Activated naive CD4-positive, alpha-beta T cell treated with anti-CD3 and anti-CD28 coated beads, Interleukin-2, amount 10 ng/mL, durations not matched to agents 7 days and 5 days (primary cell): ENCODE measurements around the gene GFOD1.
A peak's percentile ranks its signal among the peaks of the same experiment; 100 is the strongest.
"Not testable (repeated sequence)": the region's sequence is repeated elsewhere in the genome, so short reads cannot be mapped to it uniquely, and the experiment has no call there.

Experiments
- CTCF ChIA-PET: fragments of 350-600 bp; sonication (Branson Sonifier 250); formaldehyde crosslinking; loops from one replicate; lab custom pipeline; 2021; ENCODE audit warnings: antibody characterized with exemption; lab: Charles Lee
- DNase-seq: peaks from one replicate; pipeline ENCODE4 v3.0.0-alpha.2; 2020
- H3K27ac Mint-ChIP-seq: one replicate; pipeline ENCODE4 v1.8.0; 2021; ENCODE audit warnings: mild to moderate bottlenecking, moderate library complexity, mixed read lengths
- H3K27me3 Mint-ChIP-seq: one replicate; pipeline ENCODE4 v1.8.0; 2021; ENCODE audit warnings: mild to moderate bottlenecking, mixed read lengths
- H3K36me3 Mint-ChIP-seq: one replicate; pipeline ENCODE4 v1.8.0; 2021; ENCODE audit warnings: mixed read lengths
- H3K4me1 Mint-ChIP-seq: one replicate; pipeline ENCODE4 v1.8.0; 2021; ENCODE audit warnings: mixed read lengths
- H3K4me3 Mint-ChIP-seq: one replicate; pipeline ENCODE4 v1.8.0; 2021; ENCODE audit warnings: mild to moderate bottlenecking, moderate library complexity, mixed read lengths
- H3K9me3 Mint-ChIP-seq: one replicate; pipeline ENCODE4 v1.8.0; 2021; ENCODE audit warnings: mixed read lengths

Gene GFOD1

GRCh38 chr6:13444604-13445003, 42.8 kb downstream of the GFOD1 start:
- peaks cover 3% of the 10 kb centered on the region for H3K27me3 Mint-ChIP-seq
- no peak for DNase-seq
- H3K4me3 Mint-ChIP-seq: no peak overlapping the region
- CTCF ChIA-PET: interaction anchor here (2.8 kb wide), 1 partner anchor 16 kb away, joined by 7 read pairs; no protein-coding TSS in a partner anchor
- no peak overlapping the region for H3K27ac Mint-ChIP-seq
- H3K9me3 Mint-ChIP-seq: peaks cover 1% of the 10 kb centered on the region
- peaks cover 21% of the 10 kb centered on the region for H3K4me1 Mint-ChIP-seq
- no peaks in the 10 kb centered on the region for H3K36me3 Mint-ChIP-seq

DNA sequence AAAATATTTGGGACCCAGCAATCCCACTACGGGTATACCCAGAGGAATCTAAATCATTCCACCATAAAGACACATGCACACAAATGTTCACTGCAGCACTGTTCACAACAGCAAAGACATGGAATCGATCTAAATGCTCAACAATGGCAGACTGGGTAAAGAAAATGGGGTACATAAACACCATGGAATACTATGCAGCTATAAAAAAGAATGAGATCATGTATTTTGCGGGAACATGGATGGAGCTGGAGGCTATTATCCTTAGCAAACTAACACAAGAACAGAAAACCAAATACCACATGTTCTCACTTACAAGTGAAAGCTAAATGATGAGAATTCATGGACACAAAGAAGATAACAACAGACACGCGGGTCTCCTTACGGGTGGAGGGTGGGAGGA, 43.4 kb downstream of the GFOD1 start:
- not testable (repeated sequence) for H3K27me3 Mint-ChIP-seq, DNase-seq, H3K27ac Mint-ChIP-seq, H3K4me3 Mint-ChIP-seq, H3K36me3 Mint-ChIP-seq, H3K9me3 Mint-ChIP-seq
- CTCF ChIA-PET: interaction anchor here (2.8 kb wide), 1 partner anchor 15 kb away, joined by 7 read pairs; no protein-coding TSS in a partner anchor
- H3K4me1 Mint-ChIP-seq: peaks cover 21% of the 10 kb centered on the region

GRCh38 chr6:13441778-13442177, 45.6 kb downstream of the GFOD1 start:
- H3K36me3 Mint-ChIP-seq: no peaks in the 10 kb centered on the region
- CTCF ChIA-PET: interaction anchor here (1.2 kb wide), 1 partner anchor 10 kb away, joined by 3 read pairs; no protein-coding TSS in a partner anchor
- H3K27ac Mint-ChIP-seq: no peak overlapping the region
- no peak overlapping the region for H3K4me3 Mint-ChIP-seq
- no peak for DNase-seq
- H3K27me3 Mint-ChIP-seq: no peaks in the 10 kb centered on the region
- H3K9me3 Mint-ChIP-seq: no peaks in the 10 kb centered on the region
- H3K4me1 Mint-ChIP-seq: peaks cover 12% of the 10 kb centered on the region

DNA sequence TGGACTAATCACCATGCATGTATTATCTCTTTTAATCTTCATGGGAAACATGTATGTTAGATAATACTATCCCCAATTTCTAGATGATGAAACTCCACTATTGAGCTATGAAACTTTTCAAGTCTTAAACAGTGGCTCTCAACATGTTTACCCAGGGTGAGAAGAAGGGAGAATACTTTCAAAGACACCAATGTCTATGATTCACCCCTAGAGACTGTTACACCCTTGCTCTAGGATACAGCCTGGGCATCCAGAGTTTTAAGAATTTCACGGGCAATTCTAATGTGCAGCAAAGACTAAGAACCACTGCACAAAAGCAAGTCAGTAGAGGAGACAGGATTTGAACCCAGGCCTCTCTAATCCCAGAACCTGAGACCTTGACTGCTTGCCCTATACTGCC, 47.8 kb downstream of the GFOD1 start:
- H3K27ac Mint-ChIP-seq: no peak overlapping the region
- DNase-seq: no peak
- CTCF ChIA-PET: no interaction called here
- no peaks in the 10 kb centered on the region for H3K36me3 Mint-ChIP-seq
- peaks cover under 1% of the 10 kb centered on the region for H3K9me3 Mint-ChIP-seq
- H3K27me3 Mint-ChIP-seq: no peaks in the 10 kb centered on the region
- peaks cover 25% of the 10 kb centered on the region for H3K4me1 Mint-ChIP-seq
- no peak overlapping the region for H3K4me3 Mint-ChIP-seq

GRCh38 chr6:13438126-13438525, 49.3 kb downstream of the GFOD1 start:
- Mint-ChIP-seq H3K4me1 (peaks cover 31% of the 10 kb centered on the region), H3K9me3 (peaks cover 10% of the 10 kb centered on the region), H3K36me3 (peaks cover 2% of the 10 kb centered on the region), H3K27me3 (no peaks in the 10 kb centered on the region), H3K4me3 (no peak overlapping the region), H3K27ac (no peak overlapping the region)
- DNase-seq: no peak
- CTCF ChIA-PET: no interaction called here

- Mint-ChIP-seq H3K9me3 (peaks cover 10% of the 10 kb centered on the region), H3K27me3 (no peaks in the 10 kb centered on the region), H3K36me3 (peaks cover 2% of the 10 kb centered on the region), H3K4me3 (no peak overlapping the region), H3K27ac (no peak overlapping the region), H3K4me1 (peaks cover 36% of the 10 kb centered on the region)
- CTCF ChIA-PET: no interaction called here
- DNase-seq: no peak
Observed at GRCh38 chr6:13437218-13437996, 50.0 kb downstream of the GFOD1 start.

DNA sequence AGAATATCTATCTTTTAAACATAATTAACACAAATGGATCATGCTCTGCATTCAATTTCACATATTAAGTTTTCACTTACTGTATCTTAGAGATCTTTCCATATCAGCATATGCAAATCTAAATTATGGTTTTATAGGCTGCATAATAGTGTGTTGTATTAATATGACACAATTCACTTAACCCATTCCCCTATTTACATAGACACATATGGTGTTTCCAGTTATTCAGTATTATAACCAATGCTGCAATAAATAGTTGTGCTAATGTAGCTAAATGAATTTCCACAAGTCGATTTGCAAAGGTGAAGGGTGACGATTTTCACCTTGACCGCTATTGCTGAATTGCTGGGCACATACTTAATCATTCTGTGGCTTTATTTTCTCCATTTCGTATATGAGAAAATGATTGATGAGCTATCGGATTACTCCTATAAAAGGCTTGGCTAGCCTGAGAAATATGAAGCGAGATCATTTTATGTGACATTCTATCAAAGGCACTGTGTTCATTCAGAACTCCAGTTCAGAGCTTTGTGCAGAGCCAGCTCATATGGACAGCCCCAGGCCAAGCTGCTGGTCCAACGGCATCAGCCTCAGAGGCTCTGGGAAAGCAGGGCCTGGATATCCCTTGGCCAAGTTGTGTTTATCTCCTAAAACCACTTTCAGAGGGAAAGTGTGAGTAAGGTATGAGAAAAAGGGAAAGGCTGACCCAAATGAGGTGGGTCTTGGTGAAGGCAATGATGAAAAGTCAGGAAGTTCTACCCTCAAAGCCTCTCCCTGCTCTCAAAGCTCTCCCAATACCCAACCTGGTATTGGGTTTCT, 50.8 kb downstream of the GFOD1 start:
- Mint-ChIP-seq H3K36me3 (peaks cover 5% of the 10 kb centered on the region), H3K27me3 (no peaks in the 10 kb centered on the region), H3K4me3 (no peak overlapping the region), H3K4me1 (peaks cover 44% of the 10 kb centered on the region), H3K27ac (no peak overlapping the region), H3K9me3 (peaks cover 10% of the 10 kb centered on the region)
- CTCF ChIA-PET: no interaction called here
- DNase-seq: no peak

DNA sequence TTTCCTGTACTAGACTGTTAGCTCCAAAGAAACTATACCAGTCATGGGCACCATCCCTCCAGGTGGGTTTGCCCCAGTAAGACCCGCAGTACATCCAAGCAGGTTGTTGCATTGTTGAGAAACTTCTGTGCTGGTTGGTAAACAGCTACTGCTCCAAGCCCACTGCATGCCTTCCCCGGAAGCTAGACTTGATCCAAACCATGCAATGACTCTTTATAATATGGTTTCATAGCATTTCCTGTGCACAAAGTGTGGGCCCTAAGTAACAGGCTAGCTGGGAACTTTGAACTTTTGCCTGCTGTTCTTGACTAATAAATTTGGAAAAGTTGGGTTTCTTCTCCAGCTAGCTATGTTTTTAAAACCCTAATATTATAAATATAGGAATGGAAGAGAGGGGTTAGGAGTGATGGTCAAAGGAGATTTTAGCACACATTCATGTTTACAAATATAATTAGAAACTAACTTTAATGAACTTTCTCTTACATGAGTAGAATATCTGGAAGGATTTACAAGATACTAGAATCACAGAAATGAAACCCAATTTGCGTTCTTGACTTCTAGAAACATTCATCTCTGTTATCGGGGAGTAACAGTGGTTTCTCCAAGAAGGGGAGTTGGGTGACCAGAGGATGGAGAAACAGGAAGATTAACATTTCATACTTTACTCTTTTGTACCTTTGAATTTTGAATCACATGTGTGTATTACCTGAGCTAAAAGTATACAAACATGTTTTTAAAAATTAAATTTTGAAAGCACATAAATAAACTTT, 51.7 kb downstream of the GFOD1 start:
- Mint-ChIP-seq H3K4me3 (no peak overlapping the region), H3K36me3 (peaks cover 5% of the 10 kb centered on the region), H3K9me3 (peaks cover 10% of the 10 kb centered on the region), H3K27me3 (peaks cover 6% of the 10 kb centered on the region), H3K27ac (peak overlapping the region; percentile 45), H3K4me1 (peaks cover 52% of the 10 kb centered on the region)
- DNase-seq: no peak
- CTCF ChIA-PET: no interaction called here

DNA sequence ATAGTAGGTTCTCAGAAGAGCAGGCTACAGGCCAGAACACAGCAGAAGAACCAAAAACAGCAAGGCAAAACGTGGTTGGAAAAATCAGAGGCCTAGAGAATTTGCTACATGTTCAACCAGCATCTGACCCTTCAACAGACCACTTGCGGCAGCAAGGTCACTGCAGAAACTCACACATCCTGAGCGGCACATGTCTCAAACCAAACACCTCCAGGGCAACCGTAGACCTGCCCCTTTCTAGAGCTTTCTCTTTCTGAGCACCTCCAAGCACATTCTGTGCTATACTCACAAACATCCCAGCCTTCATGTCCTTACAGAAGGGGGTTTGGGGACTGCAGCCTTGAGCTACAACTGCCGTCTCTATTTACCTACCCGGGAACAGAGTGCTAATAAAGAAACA, 52.6 kb downstream of the GFOD1 start:
- no peak for DNase-seq
- Mint-ChIP-seq H3K4me1 (peaks cover 55% of the 10 kb centered on the region), H3K36me3 (peaks cover 5% of the 10 kb centered on the region), H3K9me3 (peaks cover 10% of the 10 kb centered on the region), H3K4me3 (no peak overlapping the region), H3K27ac (no peak overlapping the region), H3K27me3 (peaks cover 8% of the 10 kb centered on the region)
- CTCF ChIA-PET: no interaction called here

- Mint-ChIP-seq H3K9me3 (peaks cover 10% of the 10 kb centered on the region), H3K4me1 (peaks cover 58% of the 10 kb centered on the region)
- H3K36me3 Mint-ChIP-seq, CTCF ChIA-PET, H3K4me3 Mint-ChIP-seq, H3K27ac Mint-ChIP-seq, H3K27me3 Mint-ChIP-seq, DNase-seq: not testable (repeated sequence)
Observed at GRCh38 chr6:13434135-13434775, 53.1 kb downstream of the GFOD1 start.

GRCh38 chr6:13433709-13434121, 53.7 kb downstream of the GFOD1 start:
- H3K9me3 Mint-ChIP-seq: peaks cover 10% of the 10 kb centered on the region
- DNase-seq: no peak
- H3K4me3 Mint-ChIP-seq: no peak overlapping the region
- H3K27ac Mint-ChIP-seq: no peak overlapping the region
- CTCF ChIA-PET: interaction anchor here (0.9 kb wide), 2 partner anchors 97 to 141 kb away, joined by 3 to 5 read pairs; partner anchors contain the start of gene SIRT5
- peaks cover 8% of the 10 kb centered on the region for H3K27me3 Mint-ChIP-seq
- H3K36me3 Mint-ChIP-seq: peaks cover 5% of the 10 kb centered on the region
- peaks cover 63% of the 10 kb centered on the region for H3K4me1 Mint-ChIP-seq

GRCh38 chr6:13432526-13433184, 54.7 kb downstream of the GFOD1 start:
- H3K4me1 Mint-ChIP-seq: peaks cover 74% of the 10 kb centered on the region
- peaks cover 10% of the 10 kb centered on the region for H3K9me3 Mint-ChIP-seq
- peak overlapping the region; percentile 2 for H3K27ac Mint-ChIP-seq
- H3K36me3 Mint-ChIP-seq: peaks cover 5% of the 10 kb centered on the region
- DNase-seq: no peak
- peaks cover 18% of the 10 kb centered on the region for H3K27me3 Mint-ChIP-seq
- no peak overlapping the region for H3K4me3 Mint-ChIP-seq
- CTCF ChIA-PET: interaction anchor here (0.7 to 2.0 kb wide), 4 partner anchors 55 to 485 kb away, joined by 3 to 6 read pairs (median 4); partner anchors contain the start of genes GFOD1 and SIRT5

DNA sequence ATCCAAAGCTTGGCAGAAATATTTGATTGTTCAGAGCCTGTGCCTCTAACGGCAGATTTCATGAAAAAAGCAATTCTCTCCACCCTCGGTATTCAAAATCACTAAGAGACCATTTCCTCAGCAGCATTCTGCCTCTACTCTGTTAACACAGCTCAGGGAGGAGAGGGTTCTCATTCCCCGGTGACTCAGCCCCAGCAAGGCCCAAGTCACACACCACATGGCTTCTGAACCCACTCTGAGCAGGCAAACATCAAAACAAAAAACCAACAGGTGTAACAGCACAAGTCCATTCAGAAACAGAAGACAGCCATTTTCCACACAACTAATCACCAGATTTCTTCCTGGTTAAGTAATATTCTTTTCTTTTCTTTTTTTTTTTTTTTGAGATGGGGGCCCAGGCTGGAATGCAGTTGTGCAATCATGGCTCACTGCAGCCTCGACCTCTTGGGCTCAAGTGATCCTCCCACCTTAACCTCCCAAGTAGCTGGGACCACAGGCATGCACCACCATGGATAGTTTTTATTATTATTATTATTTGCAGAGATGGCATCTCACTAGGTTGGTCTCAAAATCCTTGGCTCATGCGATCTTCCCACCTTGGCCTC, 55.4 kb downstream of the GFOD1 start:
- CTCF ChIA-PET: interaction anchor here (0.6 to 2.0 kb wide), 3 partner anchors 11 to 484 kb away, joined by 3 to 6 read pairs (median 3); partner anchors contain the start of gene GFOD1
- Mint-ChIP-seq H3K36me3 (peaks cover 5% of the 10 kb centered on the region), H3K4me3 (no peak overlapping the region), H3K4me1 (peaks cover 78% of the 10 kb centered on the region), H3K27ac (peak overlapping the region; percentile 77), H3K9me3 (peaks cover 10% of the 10 kb centered on the region), H3K27me3 (peaks cover 24% of the 10 kb centered on the region)
- peak; percentile 31 for DNase-seq
